ENCODE data around the gene ARHGEF37. TPM values are rescaled to one million over a fixed set of nuclear protein-coding genes. Genes with fewer than 3 reads are reported as not detected.

The ARHGEF37 gene
- total and polyA plus RNA-seq, 9 of the 15 experiments (the other 6 are each of a cell fraction or from before 2014, with no cell fraction given) = 0.01 to 0.27 (median 0.05) TPM

- TF ChIP-seq ZBTB26 (CRISPR knock-in tag; IDR thresholded peaks at IDR 0.05) (0 out of 2 replicates have a peak, but pooled peaks have one; percentile 57), GATA2 (CRISPR knock-in tag; IDR thresholded peaks at IDR 0.05) (no peak), MEF2D (tag; conservative IDR thresholded peaks at IDR 0.05; ENCODE audit: low read depth) (no peak), NFYB (IDR thresholded peaks at IDR 0.05; ENCODE audit: extremely low read depth, insufficient read length) (no peak), RCOR1 (IDR thresholded peaks at IDR 0.05; ENCODE audit: borderline replicate concordance in 1 of 2, low read depth in 2 of 2, low read length in 2 of 2) (peak in 1 of 2 experiments; percentile 47; a peak in 2 of 4 replicates), ZZZ3 (IDR thresholded peaks at IDR 0.05) (no peak), MAZ (CRISPR knock-in tag; conservative IDR thresholded peaks at IDR 0.05 in 1 of 2, IDR thresholded peaks at IDR 0.05 in 1 of 2) (0 out of 4 replicates have a peak, but pooled peaks of 1 of the 2 experiments have one; percentile 13), ZNF3 (CRISPR knock-in tag; IDR thresholded peaks at IDR 0.05) (no peak), TBP (optimal IDR thresholded peaks at IDR 0.05; ENCODE audit: low read depth, low read length) (peak; percentile 62), ATF1 (CRISPR knock-in tag; IDR thresholded peaks at IDR 0.05) (no peak), ATF1 (tag; IDR thresholded peaks at IDR 0.05) (peak; percentile 35; the same call in 1 of the 2 replicates), ZC3H11A (IDR thresholded peaks at IDR 0.05; ENCODE audit: low read depth, low read length) (no peak), ETS2 (tag; IDR thresholded peaks at IDR 0.05; ENCODE audit: borderline replicate concordance, poor library complexity, severe bottlenecking) (no peak), ZNF583 (CRISPR knock-in tag; IDR thresholded peaks at IDR 0.05) (no peak), ETV5 (CRISPR knock-in tag; IDR thresholded peaks at IDR 0.05; ENCODE audit: low read depth) (no peak), ZKSCAN1 (IDR thresholded peaks at IDR 0.05; ENCODE audit: low read depth, low read length) (no peak), ETV1 (tag; conservative IDR thresholded peaks at IDR 0.05; ENCODE audit: low read depth) (no peak), TAF9B (IDR thresholded peaks at IDR 0.05; ENCODE audit: partially characterized antibody) (peak; percentile 69), STAG1 (CRISPR knock-in tag; IDR thresholded peaks at IDR 0.05; ENCODE audit: borderline replicate concordance) (no peak), ZNF133 (CRISPR knock-in tag; IDR thresholded peaks at IDR 0.05) (no peak), ETV6 (IDR thresholded peaks at IDR 0.05; ENCODE audit: borderline replicate concordance in 1 of 2, low read depth in 2 of 2, low read length in 1 of 2) (0 out of 4 replicates have a peak, but pooled peaks of 1 of the 2 experiments have one; percentile 30), ETV6 (CRISPR knock-in tag; IDR thresholded peaks at IDR 0.05; ENCODE audit: borderline replicate concordance) (no peak), GABPB1 (CRISPR knock-in tag; IDR thresholded peaks at IDR 0.05) (no peak)
- TF ChIP-seq, protein P1, sequence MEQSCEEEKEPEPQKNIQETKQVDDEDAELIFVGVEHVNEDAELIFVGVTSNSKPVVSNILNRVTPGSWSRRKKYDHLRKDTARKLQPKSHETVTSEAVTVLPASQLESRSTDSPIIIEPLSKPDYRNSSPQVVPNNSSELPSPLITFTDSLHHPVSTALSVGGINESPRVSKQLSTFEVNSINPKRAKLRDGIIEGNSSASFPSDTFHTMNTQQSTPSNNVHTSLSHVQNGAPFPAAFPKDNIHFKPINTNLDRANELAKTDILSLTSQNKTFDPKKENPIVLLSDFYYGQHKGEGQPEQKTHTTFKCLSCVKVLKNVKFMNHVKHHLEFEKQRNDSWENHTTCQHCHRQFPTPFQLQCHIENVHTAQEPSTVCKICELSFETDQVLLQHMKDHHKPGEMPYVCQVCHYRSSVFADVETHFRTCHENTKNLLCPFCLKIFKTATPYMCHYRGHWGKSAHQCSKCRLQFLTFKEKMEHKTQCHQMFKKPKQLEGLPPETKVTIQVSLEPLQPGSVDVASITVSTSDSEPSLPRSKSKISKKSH (CRISPR knock-in tag; IDR thresholded peaks at IDR 0.05) = no peak
- TF ChIP-seq, protein P2, sequence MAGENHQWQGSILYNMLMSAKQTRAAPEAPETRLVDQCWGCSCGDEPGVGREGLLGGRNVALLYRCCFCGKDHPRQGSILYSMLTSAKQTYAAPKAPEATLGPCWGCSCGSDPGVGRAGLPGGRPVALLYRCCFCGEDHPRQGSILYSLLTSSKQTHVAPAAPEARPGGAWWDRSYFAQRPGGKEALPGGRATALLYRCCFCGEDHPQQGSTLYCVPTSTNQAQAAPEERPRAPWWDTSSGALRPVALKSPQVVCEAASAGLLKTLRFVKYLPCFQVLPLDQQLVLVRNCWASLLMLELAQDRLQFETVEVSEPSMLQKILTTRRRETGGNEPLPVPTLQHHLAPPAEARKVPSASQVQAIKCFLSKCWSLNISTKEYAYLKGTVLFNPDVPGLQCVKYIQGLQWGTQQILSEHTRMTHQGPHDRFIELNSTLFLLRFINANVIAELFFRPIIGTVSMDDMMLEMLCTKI (IDR thresholded peaks at IDR 0.05; ENCODE audit: partially characterized antibody) = no peak
Observed at GRCh38 chr5:149632311-149633251, 51.3 kb downstream of the ARHGEF37 start (continued).

Measured in K562 (cell line).